ENCODE measurements around the gene DCDC2.

The DCDC2 gene

GRCh38 chr6:24227556-24227955 is 130.3 kb downstream of the DCDC2 start:
- no peak overlapping the region for H3K9ac ChIP-seq
- H3K36me3 ChIP-seq (ENCODE audit: insufficient read depth) = no peaks in the 10 kb centered on the region
- no peak overlapping the region for H3K27ac ChIP-seq
- H3K79me2 ChIP-seq (ENCODE audit: insufficient read depth, low read depth) = no peaks in the 10 kb centered on the region
- no peak overlapping the region for H3K4me3 ChIP-seq (IDR thresholded peaks at IDR 0.05; ENCODE audit: insufficient read depth, low read depth, low read length)
- no peaks in the 10 kb centered on the region for H3K4me1 ChIP-seq (ENCODE audit: low read depth, poor library complexity, severe bottlenecking)
- no peaks in the 10 kb centered on the region for H3K27me3 ChIP-seq (ENCODE audit: insufficient read depth, low read depth)
- H3K4me2 ChIP-seq = no peak overlapping the region
- TF ChIP-seq CTCF (conservative IDR thresholded peaks at IDR 0.05; ENCODE audit: low read depth, low read length) = no peak
- H2AFZ ChIP-seq (ENCODE audit: low read depth) = no peak overlapping the region
- no peaks in the 10 kb centered on the region for H4K20me1 ChIP-seq (ENCODE audit: insufficient read depth)

DNA sequence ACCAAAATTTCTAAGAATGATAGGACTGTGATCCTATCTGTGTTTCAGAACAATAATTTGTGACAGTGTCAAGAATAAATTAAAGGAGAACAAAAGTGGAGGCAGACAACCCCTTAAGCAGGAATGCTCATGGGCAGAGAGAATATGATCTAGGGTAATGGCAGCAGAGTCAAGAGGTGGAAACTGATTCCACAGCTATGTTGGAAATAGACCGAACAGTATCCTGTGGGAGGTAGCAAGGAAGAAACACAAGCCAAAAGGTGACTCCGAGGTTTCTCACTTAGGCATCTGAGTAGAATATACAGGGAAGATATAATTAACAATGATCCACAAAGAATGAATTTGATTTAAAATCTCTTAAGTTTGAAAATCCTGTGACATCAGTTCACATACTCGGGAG is 131.3 kb downstream of the DCDC2 start:
- H3K9ac ChIP-seq = no peak overlapping the region
- TF ChIP-seq CTCF (conservative IDR thresholded peaks at IDR 0.05; ENCODE audit: low read depth, low read length) = no peak
- H3K4me3 ChIP-seq (IDR thresholded peaks at IDR 0.05; ENCODE audit: insufficient read depth, low read depth, low read length) = no peak overlapping the region
- H3K4me1 ChIP-seq (ENCODE audit: low read depth, poor library complexity, severe bottlenecking) = no peaks in the 10 kb centered on the region
- no peaks in the 10 kb centered on the region for H3K27me3 ChIP-seq (ENCODE audit: insufficient read depth, low read depth)
- H3K27ac ChIP-seq = no peak overlapping the region
- H3K36me3 ChIP-seq (ENCODE audit: insufficient read depth) = no peaks in the 10 kb centered on the region
- no peaks in the 10 kb centered on the region for H4K20me1 ChIP-seq (ENCODE audit: insufficient read depth)
- H2AFZ ChIP-seq (ENCODE audit: low read depth) = no peak overlapping the region
- H3K4me2 ChIP-seq = no peak overlapping the region
- no peaks in the 10 kb centered on the region for H3K79me2 ChIP-seq (ENCODE audit: insufficient read depth, low read depth)

DNA sequence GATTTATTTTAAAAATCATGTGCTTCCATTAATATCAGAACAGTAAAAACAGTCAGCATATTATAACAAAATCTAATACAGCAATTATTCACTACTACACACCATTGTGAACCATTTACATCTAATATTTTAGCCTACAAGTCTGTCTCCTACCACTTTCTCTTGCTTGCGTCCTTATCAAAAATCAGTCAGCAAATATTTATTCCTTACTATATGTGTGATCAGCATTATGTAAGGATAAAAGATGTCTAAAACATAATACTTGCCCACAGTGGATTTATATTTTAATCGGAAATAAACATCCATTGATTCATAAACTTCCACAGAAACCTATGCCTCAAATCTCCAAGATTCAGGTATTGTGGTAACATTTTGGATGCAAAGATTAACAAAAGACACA is 132.0 kb downstream of the DCDC2 start:
- H3K4me3 ChIP-seq (IDR thresholded peaks at IDR 0.05; ENCODE audit: insufficient read depth, low read depth, low read length) = no peak overlapping the region
- H3K27me3 ChIP-seq (ENCODE audit: insufficient read depth, low read depth) = no peaks in the 10 kb centered on the region
- H3K79me2 ChIP-seq (ENCODE audit: insufficient read depth, low read depth) = no peaks in the 10 kb centered on the region
- H2AFZ ChIP-seq (ENCODE audit: low read depth) = no peak overlapping the region
- H3K9ac ChIP-seq = no peak overlapping the region
- no peaks in the 10 kb centered on the region for H4K20me1 ChIP-seq (ENCODE audit: insufficient read depth)
- no peaks in the 10 kb centered on the region for H3K4me1 ChIP-seq (ENCODE audit: low read depth, poor library complexity, severe bottlenecking)
- no peak overlapping the region for H3K4me2 ChIP-seq
- H3K36me3 ChIP-seq (ENCODE audit: insufficient read depth) = no peaks in the 10 kb centered on the region
- no peak overlapping the region for H3K27ac ChIP-seq
- TF ChIP-seq CTCF (conservative IDR thresholded peaks at IDR 0.05; ENCODE audit: low read depth, low read length) = no peak

DNA sequence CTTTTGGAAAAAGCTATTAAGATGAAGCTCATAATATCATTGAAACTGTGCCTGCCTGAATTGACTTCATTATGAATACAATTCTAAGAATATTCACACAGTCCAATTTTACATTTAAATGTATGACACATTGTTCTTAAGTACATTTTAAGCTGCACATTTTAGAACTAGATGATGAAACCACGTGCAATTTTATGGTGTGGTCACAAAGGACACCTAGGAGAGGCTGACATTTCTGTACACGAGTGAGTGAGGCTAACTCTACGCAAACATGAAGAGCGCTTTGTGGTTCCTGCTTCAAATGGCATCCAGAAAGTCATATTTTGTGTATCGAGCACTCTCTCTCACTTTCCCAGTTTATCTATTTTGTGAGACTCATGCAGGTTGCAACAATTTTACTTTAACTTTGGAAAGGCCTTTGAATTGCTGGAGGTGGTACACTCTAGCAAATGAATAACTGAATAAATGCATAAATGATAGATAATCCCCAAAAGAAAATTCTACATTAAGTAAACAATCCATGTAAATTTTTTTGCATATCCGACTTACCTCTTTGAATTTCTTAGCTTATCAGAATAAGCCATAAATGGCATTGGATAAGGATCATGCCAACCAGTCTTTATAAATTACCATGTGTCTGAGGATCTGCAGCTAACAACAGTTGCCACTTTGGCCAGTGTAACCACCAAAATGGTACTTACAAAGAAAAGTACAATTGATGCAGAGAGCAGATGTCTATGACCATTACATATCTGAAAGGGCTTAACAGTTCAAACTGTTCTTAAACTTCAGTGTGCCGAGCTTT is 134.5 kb downstream of the DCDC2 start:
- Histone ChIP-seq H3K79me2 (ENCODE audit: insufficient read depth, low read depth) (no peaks in the 10 kb centered on the region), H4K20me1 (ENCODE audit: insufficient read depth) (no peaks in the 10 kb centered on the region), H3K4me3 (IDR thresholded peaks at IDR 0.05; ENCODE audit: insufficient read depth, low read depth, low read length) (no peak overlapping the region), H3K27me3 (ENCODE audit: insufficient read depth, low read depth) (no peaks in the 10 kb centered on the region), H2AFZ (ENCODE audit: low read depth) (no peak overlapping the region), H3K27ac (no peak overlapping the region), H3K36me3 (ENCODE audit: insufficient read depth) (no peaks in the 10 kb centered on the region), H3K4me1 (ENCODE audit: low read depth, poor library complexity, severe bottlenecking) (no peaks in the 10 kb centered on the region), H3K9ac (no peak overlapping the region), H3K4me2 (no peak overlapping the region)
- no peak for TF ChIP-seq CTCF (conservative IDR thresholded peaks at IDR 0.05; ENCODE audit: low read depth, low read length)

All from KMS-11 (cell line).